ENCODE data around the gene PRDM4.

The PRDM4 gene

GRCh38 chr12:107684029-107684795 lies 76.7 kb downstream of the PRDM4 start:
- TF ChIP-seq GATA2 (IDR thresholded peaks at IDR 0.05; ENCODE audit: low read depth, low read length) = no peak
- no peak for TF ChIP-seq GATA3 (IDR thresholded peaks at IDR 0.05; ENCODE audit: low read depth, low read length)

Data from SH-SY5Y (cell line).